HL-60 (cell line): ENCODE data around the gene SYTL3.

Source experiments
- CTCF ChIP-seq: IDR thresholded peaks from one replicate; pipeline ENCODE4 v1.5.1; 2011; ENCODE audit warnings: low read length, control low read depth, inconsistent platforms; ENCODE audit not compliant: insufficient read depth
- GABPA ChIP-seq: IDR thresholded peaks from 2 replicates; pipeline ENCODE4 v1.6.1; 2012; ENCODE audit warnings: low read depth
- POLR2AphosphoS5 ChIP-seq: IDR thresholded peaks from 2 replicates; pipeline ENCODE4 v1.6.1; 2012; ENCODE audit warnings: low read depth
- TF ChIP-seq, protein P1 (sequence below): IDR thresholded peaks from 2 replicates; pipeline ENCODE4 v1.6.1; 2012; ENCODE audit warnings: low read depth; ENCODE audit not compliant: insufficient replicate concordance

DNA sequence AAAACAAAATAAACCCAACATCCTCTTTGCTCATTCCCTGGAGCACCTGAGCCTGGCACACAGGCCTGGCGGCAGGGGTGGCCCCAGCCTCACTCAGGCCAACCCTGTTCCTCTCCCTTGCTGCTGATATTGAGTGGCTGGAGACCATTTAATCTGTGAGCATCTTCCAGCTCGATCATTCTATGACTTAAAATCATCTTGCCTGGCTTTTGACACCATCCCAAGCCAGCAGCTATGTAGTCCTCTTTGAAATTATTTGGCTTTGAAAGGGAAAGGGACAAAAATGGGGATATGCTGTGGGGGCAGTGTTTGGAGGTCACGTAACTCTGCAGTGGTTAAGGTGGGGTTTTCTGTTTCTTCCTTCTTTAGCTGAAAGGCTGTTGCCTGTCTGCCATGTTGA lies 146.5 kb downstream of the SYTL3 start:
- no peak for TF ChIP-seq POLR2AphosphoS5
- TF ChIP-seq CTCF: no peak
- TF ChIP-seq, protein P1, sequence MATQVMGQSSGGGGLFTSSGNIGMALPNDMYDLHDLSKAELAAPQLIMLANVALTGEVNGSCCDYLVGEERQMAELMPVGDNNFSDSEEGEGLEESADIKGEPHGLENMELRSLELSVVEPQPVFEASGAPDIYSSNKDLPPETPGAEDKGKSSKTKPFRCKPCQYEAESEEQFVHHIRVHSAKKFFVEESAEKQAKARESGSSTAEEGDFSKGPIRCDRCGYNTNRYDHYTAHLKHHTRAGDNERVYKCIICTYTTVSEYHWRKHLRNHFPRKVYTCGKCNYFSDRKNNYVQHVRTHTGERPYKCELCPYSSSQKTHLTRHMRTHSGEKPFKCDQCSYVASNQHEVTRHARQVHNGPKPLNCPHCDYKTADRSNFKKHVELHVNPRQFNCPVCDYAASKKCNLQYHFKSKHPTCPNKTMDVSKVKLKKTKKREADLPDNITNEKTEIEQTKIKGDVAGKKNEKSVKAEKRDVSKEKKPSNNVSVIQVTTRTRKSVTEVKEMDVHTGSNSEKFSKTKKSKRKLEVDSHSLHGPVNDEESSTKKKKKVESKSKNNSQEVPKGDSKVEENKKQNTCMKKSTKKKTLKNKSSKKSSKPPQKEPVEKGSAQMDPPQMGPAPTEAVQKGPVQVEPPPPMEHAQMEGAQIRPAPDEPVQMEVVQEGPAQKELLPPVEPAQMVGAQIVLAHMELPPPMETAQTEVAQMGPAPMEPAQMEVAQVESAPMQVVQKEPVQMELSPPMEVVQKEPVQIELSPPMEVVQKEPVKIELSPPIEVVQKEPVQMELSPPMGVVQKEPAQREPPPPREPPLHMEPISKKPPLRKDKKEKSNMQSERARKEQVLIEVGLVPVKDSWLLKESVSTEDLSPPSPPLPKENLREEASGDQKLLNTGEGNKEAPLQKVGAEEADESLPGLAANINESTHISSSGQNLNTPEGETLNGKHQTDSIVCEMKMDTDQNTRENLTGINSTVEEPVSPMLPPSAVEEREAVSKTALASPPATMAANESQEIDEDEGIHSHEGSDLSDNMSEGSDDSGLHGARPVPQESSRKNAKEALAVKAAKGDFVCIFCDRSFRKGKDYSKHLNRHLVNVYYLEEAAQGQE: no peak
- TF ChIP-seq GABPA: no peak
